Lower leg skin (tissue), 4 donors: ENCODE results near the gene PSMB5. TPM values are rescaled to one million over a fixed set of nuclear protein-coding genes. Genes with fewer than 3 reads are reported as not detected.

Experiments used
- DNase-seq, 2 donors: peaks; one replicate each; pipeline ENCODE4 v3.0.0-alpha.2; 2019; ENCODE audit warnings: low spot score in 2 of 2
- H3K4me3 ChIP-seq: fragments of 200-600 bp; sonication (generic); 2 replicates; pipeline ENCODE4 v1.5.1; 2017; ENCODE audit warnings: mild to moderate bottlenecking, low read depth; ENCODE audit not compliant: poor library complexity, severe bottlenecking
- CTCF ChIP-seq, 3 donors: fragments of 450-650 bp; IDR thresholded peaks; one replicate each; pipeline ENCODE4 v1.5.1; 2016; ENCODE audit warnings: antibody characterized with exemption in 3 of 3, mild to moderate bottlenecking in 3 of 3, moderate library complexity in 2 of 3
- POLR2A ChIP-seq, 2 donors: fragments of 450-650 bp; IDR thresholded peaks; one replicate each; pipeline ENCODE4 v1.6.1; 2016 to 2017; ENCODE audit warnings: antibody characterized with exemption in 2 of 2, mild to moderate bottlenecking in 1 of 2, moderate library complexity in 1 of 2
- WGBS, 2 donors: methylation state at CpG; one replicate each; pipeline ENCODE4 v1.1.5; 2018; 5-methylcytosine and 5-hydroxymethylcytosine counted together
- intact Hi-C: fragments of 100-400 bp; cut with DNase I; formaldehyde crosslinking; loops from one replicate; pipeline ENCODE4 v1.15.0; 2023; ENCODE audit warnings: low total_unique reads
- total RNA-seq, 4 donors: library from RNA; depleted of rRNA; stranded (reverse); fragments of >200 nt; gene quantifications; one replicate each; pipeline ENCODE4 v1.1.0, GENCODE V29; 2016

The PSMB5 gene
- total RNA-seq, 4 donors from 2014 or later: 70.6 to 148 (median 116) TPM

GRCh38 chr14:23043145-23043544, 8.4 kb upstream of the PSMB5 start:
- no peak for DNase-seq
- TF ChIP-seq POLR2A (IDR thresholded peaks at IDR 0.05) (no peak), CTCF (IDR thresholded peaks at IDR 0.05) (no peak)
- WGBS, 2 donors: 77 to 86% methylated on average over 6 of the region's 6 CpGs
- intact Hi-C loops: no loop called here
- no peak overlapping the region for H3K4me3 ChIP-seq

- no peak within 1 kb of the TSS for H3K4me3 ChIP-seq
- DNase-seq: no peak
- 94% methylated on average over 30 to 36 of the region's 36 CpGs for WGBS, 2 donors
- TF ChIP-seq POLR2A (IDR thresholded peaks at IDR 0.05) (no peak), CTCF (IDR thresholded peaks at IDR 0.05) (no peak)
- intact Hi-C loops: no loop called here
Measured at GRCh38 chr14:23042162-23042965, 7.7 kb upstream of the PSMB5 start, which contains the start of gene PSMB11. Gene PSMB11, plus strand, starts transcription at chr14:23042212. Its CDS starts 14 bp downstream, at chr14:23042226.

GRCh38 chr14:23041729-23042128, 7.0 kb upstream of the PSMB5 start:
- no peak for DNase-seq
- H3K4me3 ChIP-seq: no peak overlapping the region
- 81 to 84% methylated on average over 7 to 8 of the region's 8 CpGs for WGBS, 2 donors
- intact Hi-C loops: no loop called here
- TF ChIP-seq CTCF (IDR thresholded peaks at IDR 0.05): no peak
- no peak for TF ChIP-seq POLR2A (IDR thresholded peaks at IDR 0.05)

GRCh38 chr14:23040100-23040499, 5.4 kb upstream of the PSMB5 start:
- intact Hi-C loops: no loop called here
- DNase-seq: no peak
- WGBS, 2 donors: 86 to 90% methylated on average over 4 of the region's 4 CpGs
- H3K4me3 ChIP-seq: no peak overlapping the region
- TF ChIP-seq CTCF (IDR thresholded peaks at IDR 0.05) (no peak), POLR2A (IDR thresholded peaks at IDR 0.05) (no peak)

- WGBS, 2 donors: 62 to 67% methylated on average over 14 of the region's 14 CpGs
- intact Hi-C loops: no loop called here
- no peak for DNase-seq
- no peak overlapping the region for H3K4me3 ChIP-seq
- TF ChIP-seq POLR2A (IDR thresholded peaks at IDR 0.05) (no peak), CTCF (IDR thresholded peaks at IDR 0.05) (no peak)
Measured at GRCh38 chr14:23035303-23036144, 824 bp upstream of the PSMB5 start.
